Suprapubic skin (tissue), 4 donors: ENCODE results near the gene NRARP.

Experiments
- POLR2A ChIP-seq, 2 donors: fragments of 450-650 bp; IDR thresholded peaks; one replicate each; pipeline ENCODE4 v1.6.1; 2017; ENCODE audit warnings: antibody characterized with exemption in 2 of 2, mild to moderate bottlenecking in 2 of 2, moderate library complexity in 2 of 2
- POLR2AphosphoS5 ChIP-seq, 3 donors: sonication (generic); formaldehyde crosslinking; IDR thresholded peaks; one replicate each; pipeline ENCODE4 v1.6.1; 2017; ENCODE audit warnings: antibody characterized with exemption in 3 of 3
- TF ChIP-seq, protein P1 (sequence below), 2 donors: fragments of 200-600 bp in 1 of 2; fragments of 450-650 bp in 1 of 2; sonication (generic) in 1 of 2; IDR thresholded peaks; one replicate each; pipeline ENCODE4 v1.5.1; 2016 to 2019; ENCODE audit warnings: antibody characterized with exemption in 2 of 2, mild to moderate bottlenecking in 1 of 2, moderate library complexity in 1 of 2

DNA sequence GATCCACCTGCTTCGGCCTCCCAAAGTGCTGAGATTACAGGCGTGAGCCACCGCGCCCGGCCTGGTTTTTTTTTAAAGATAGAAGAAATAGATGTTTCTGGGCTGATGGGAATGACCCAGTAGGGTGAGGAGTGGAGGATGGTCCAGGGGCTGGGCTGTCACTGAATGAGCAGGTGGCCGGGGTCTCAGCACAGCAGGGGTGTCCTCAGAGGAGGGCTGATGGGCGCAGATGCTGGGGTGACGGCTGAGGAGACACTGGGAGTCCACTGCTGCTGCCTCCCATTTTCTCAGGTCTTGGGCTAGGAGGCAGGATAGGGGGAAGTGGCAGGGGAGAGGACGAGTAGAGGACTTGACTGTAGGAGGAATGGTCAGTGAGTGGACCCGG is 26.9 kb downstream of the NRARP start:
- TF ChIP-seq, protein P1, sequence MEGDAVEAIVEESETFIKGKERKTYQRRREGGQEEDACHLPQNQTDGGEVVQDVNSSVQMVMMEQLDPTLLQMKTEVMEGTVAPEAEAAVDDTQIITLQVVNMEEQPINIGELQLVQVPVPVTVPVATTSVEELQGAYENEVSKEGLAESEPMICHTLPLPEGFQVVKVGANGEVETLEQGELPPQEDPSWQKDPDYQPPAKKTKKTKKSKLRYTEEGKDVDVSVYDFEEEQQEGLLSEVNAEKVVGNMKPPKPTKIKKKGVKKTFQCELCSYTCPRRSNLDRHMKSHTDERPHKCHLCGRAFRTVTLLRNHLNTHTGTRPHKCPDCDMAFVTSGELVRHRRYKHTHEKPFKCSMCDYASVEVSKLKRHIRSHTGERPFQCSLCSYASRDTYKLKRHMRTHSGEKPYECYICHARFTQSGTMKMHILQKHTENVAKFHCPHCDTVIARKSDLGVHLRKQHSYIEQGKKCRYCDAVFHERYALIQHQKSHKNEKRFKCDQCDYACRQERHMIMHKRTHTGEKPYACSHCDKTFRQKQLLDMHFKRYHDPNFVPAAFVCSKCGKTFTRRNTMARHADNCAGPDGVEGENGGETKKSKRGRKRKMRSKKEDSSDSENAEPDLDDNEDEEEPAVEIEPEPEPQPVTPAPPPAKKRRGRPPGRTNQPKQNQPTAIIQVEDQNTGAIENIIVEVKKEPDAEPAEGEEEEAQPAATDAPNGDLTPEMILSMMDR (IDR thresholded peaks at IDR 0.05), result no peak
- TF ChIP-seq POLR2AphosphoS5 (IDR thresholded peaks at IDR 0.05) (no peak), POLR2A (IDR thresholded peaks at IDR 0.05) (no peak)
